RWPE1 (cell line): ENCODE results near the gene SPATA2L.
"Not testable (repeated sequence)": the region's sequence is repeated elsewhere in the genome, so short reads cannot be mapped to it uniquely, and the experiment has no call there.

Source experiments
- CTCF ChIA-PET: fragments of 350-600 bp; sonication (Branson Sonifier 250); formaldehyde crosslinking; extraction: SDS; loops from one replicate; lab custom pipeline; 2021; lab: Yijun Ruan, JAX
- POLR2A ChIA-PET: fragments of 400-600 bp; formaldehyde crosslinking; extraction: SDS; loops from one replicate; lab custom pipeline; 2020; ENCODE audit warnings: antibody characterized with exemption; ENCODE audit not compliant: low non-redundant PET; lab: Yijun Ruan, JAX
- DNase-seq: peaks from one replicate; pipeline ENCODE4 v3.0.0; 2012; ENCODE audit warnings: low spot score
- H3K27ac ChIP-seq: fragments of 450-650 bp; 2 replicates; pipeline ENCODE4 v1.5.1; 2017
- CTCF ChIP-seq: fragments of 450-650 bp; conservative IDR thresholded peaks from 2 replicates; pipeline ENCODE4 v1.5.1; 2017; ENCODE audit warnings: low read depth, mild to moderate bottlenecking

The SPATA2L gene

GRCh38 chr16:89696670-89697128 is 4.8 kb downstream of the SPATA2L start:
- POLR2A ChIA-PET, result interaction anchor here (0.6 to 1.4 kb wide), 2 partner anchors 10 to 25 kb away, joined by 3 read pairs; partner anchors contain the start of gene CDK10
- CTCF ChIA-PET, result no interaction called here
- peak overlapping the region; percentile 56 for H3K27ac ChIP-seq
- TF ChIP-seq CTCF, result no peak
- DNase-seq, result no peak

GRCh38 chr16:89695875-89696669 is 5.4 kb downstream of the SPATA2L start:
- ChIA-PET CTCF (no interaction called here), POLR2A (interaction anchor here (1.4 kb wide), 1 partner anchor 10 kb away, joined by 3 read pairs; the partner anchor contains the start of gene CDK10)
- peak overlapping the region; percentile 56 for H3K27ac ChIP-seq
- TF ChIP-seq CTCF, result no peak
- no peak for DNase-seq

DNA sequence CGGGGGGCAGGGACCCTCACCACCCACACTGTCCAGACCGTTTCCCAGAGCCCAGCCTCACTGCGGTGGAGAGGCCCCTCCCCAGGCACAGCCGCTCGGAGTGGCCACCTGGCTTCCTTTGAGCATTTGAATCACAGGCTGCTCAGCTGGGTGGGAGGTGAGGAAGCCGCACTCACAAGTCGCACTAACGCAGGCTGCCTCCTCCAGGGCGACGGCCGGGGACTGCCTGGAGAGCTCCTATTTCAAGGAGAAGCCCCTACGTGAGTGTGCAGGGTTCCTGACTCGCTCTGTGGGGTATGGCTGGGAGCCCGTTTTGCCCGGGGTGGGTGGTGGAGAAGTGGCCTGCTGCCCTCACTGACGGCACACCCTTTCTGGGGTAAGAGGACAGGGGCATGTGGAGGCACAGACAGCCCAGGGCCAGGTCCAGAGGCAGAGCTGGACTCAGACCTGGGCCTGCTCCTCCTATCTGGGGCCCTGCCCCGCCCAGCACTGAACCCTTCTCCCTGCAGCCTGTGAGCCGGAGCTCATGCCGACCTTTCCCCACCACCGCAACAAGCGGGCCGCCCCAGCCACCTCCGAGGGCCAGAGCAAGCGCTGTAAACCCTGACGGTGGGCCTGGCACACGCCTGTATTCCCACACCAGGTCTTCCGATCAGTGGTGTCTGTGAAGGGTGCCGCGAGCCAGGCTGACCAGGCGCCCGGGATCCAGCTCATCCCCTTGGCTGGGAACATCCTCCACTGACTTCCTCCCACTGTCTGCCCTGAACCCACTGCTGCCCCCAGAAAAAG is 6.2 kb downstream of the SPATA2L start:
- POLR2A ChIA-PET, result interaction anchor here (1.3 to 1.4 kb wide), 2 partner anchors 9 kb away, joined by 3 to 4 read pairs; partner anchors contain the start of gene CDK10

GRCh38 chr16:89694784-89695085 is 6.8 kb downstream of the SPATA2L start:
- POLR2A ChIA-PET, result interaction anchor here (1.3 kb wide), 1 partner anchor 8 kb away, joined by 4 read pairs; the partner anchor contains the start of gene CDK10
- H3K27ac ChIP-seq, result peak overlapping the region; percentile 56
- CTCF ChIA-PET, result interaction anchor here (0.6 kb wide), 1 partner anchor 23 kb away, joined by 3 read pairs; no protein-coding TSS in a partner anchor
- DNase-seq, result not testable (repeated sequence)

More for the DNA sequence above, 6.2 kb downstream of the SPATA2L start:
- no peak for DNase-seq
- peak overlapping the region; percentile 56 for H3K27ac ChIP-seq
- CTCF ChIA-PET, result no interaction called here
- no peak for TF ChIP-seq CTCF

DNA sequence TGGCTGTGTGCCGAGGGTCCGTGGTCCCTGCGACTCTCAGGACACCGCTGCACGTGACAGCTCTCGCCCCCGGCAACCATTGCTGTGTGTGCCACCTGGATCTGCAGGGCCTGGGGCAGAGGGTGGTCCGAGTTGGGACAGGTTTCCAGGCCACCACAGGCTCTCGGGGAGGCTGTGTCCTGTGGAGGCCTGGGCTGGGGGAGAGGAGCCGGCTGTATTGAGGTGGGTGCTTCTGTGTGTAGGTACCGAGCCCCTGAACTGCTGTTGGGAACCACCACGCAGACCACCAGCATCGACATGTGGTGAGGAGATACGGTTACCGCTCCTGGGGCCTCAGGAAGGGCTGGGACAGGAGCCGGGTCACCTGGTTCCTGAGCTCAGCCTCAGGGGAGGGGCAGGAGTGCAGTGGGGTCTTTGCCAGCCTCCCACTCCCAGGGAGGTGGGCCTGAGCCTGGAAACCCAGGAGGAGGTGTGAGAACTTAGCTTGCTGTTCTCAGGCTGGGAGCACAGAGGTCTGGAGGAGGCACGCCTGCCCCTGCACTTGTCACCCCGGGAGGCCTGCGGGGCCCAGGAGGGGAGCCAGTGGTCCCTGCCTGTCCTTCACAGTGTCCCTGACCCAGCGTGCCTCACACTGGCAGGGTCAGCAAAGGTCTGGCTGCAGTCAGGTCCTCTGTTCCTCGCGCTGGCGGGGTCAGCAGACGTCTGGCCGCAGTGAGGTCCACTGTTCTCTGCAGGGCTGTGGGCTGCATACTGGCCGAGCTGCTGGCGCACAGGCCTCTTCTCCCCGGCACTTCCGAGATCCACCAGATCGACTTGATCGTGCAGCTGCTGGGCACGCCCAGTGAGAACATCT is 7.3 kb downstream of the SPATA2L start:
- no peak for DNase-seq
- no peak for TF ChIP-seq CTCF
- ChIA-PET CTCF (interaction anchor here (0.6 kb wide), 1 partner anchor 23 kb away, joined by 3 read pairs; no protein-coding TSS in a partner anchor), POLR2A (interaction anchor here (1.3 kb wide), 1 partner anchor 8 kb away, joined by 4 read pairs; the partner anchor contains the start of gene CDK10)
- peak overlapping the region; percentile 56 for H3K27ac ChIP-seq

DNA sequence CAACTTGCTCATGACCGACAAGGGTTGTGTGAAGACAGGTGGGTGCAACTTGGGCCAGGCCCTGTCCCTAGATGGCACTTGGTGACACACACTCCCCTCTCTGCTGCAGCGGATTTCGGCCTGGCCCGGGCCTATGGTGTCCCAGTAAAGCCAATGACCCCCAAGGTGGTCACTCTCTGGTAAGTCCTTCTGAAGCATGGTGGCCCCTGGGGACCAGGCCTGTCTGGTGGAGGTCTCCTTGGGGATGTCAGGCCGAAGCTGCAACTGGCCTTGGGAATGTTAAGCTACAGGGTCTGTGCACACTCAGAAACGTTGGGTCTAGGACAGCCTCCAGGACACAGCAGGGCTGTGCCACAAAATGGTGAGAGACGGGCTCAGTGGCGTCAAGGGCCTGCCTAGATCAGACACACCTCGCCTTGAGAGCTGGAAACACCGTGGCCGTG is 8.2 kb downstream of the SPATA2L start:
- ChIA-PET POLR2A (no interaction called here), CTCF (no interaction called here)
- TF ChIP-seq CTCF, result no peak
- H3K27ac ChIP-seq, result peak overlapping the region; percentile 56
- DNase-seq, result no peak
